Spleen (tissue), 7 donors: ENCODE results near the gene FOXQ1.

Source experiments
- POLR2A ChIP-seq, 3 donors: fragments of 450-650 bp; IDR thresholded peaks; one replicate each; pipeline ENCODE4 v1.5.1; 2017; ENCODE audit warnings: antibody characterized with exemption in 3 of 3, mild to moderate bottlenecking in 1 of 3
- POLR2AphosphoS5 ChIP-seq, 3 donors: sonication (generic); formaldehyde crosslinking; IDR thresholded peaks; one replicate each; pipeline ENCODE4 v1.5.1; 2017; ENCODE audit warnings: antibody characterized with exemption in 3 of 3
- TF ChIP-seq, protein P1 (sequence below), 11 experiments: fragments of 200-600 bp in 7 of 11; fragments of 450-650 bp in 4 of 11; sonication (generic) in 4 of 11; IDR thresholded peaks in 8 of 11; conservative IDR thresholded peaks in 3 of 11; 1 replicate in 7 of 11; 2 replicates in 4 of 11; pipeline versions ENCODE4 v1.4.0 to v1.8.0; 2016 to 2021; ENCODE audit warnings: antibody characterized with exemption in 11 of 11, inconsistent platforms in 4 of 11, mild to moderate bottlenecking in 1 of 11
- donor health status: DM: no; HTN: no; CAD: no; lungs with moderate emphysema.
- donor health status: DM: no; HTN: no; CAD: no.
- donor health status: DM: no; HTN: no; CAD: no.

DNA sequence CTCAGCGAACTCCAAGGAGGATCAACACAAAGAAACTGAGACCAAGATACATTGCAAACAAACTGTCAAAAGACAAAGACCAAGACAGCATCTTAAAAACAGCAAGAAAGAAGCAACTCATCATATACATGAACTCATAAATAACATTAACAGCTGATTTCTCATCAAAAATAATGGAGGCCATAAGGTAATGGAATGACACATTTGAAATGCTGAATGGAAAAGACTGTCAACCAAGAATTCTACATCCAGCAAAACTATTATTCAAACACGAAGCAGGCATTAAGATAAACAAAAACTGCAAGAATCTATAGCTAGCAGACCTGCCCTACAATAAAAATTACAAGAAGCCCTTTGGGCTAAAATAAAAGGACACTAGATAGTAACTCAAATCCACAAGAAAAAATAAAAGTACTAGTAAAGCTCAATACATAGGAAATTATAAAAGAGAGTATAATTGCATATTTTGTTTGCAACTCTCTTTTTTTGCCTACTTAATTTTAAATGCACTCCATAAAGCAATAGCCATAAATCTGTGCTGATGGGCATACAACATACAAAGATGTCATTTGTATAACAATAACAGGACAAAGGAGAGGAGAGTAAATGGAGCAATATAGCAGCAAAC, 39.6 kb downstream of the FOXQ1 start:
- TF ChIP-seq POLR2A (IDR thresholded peaks at IDR 0.05) = no peak
- TF ChIP-seq, protein P1, sequence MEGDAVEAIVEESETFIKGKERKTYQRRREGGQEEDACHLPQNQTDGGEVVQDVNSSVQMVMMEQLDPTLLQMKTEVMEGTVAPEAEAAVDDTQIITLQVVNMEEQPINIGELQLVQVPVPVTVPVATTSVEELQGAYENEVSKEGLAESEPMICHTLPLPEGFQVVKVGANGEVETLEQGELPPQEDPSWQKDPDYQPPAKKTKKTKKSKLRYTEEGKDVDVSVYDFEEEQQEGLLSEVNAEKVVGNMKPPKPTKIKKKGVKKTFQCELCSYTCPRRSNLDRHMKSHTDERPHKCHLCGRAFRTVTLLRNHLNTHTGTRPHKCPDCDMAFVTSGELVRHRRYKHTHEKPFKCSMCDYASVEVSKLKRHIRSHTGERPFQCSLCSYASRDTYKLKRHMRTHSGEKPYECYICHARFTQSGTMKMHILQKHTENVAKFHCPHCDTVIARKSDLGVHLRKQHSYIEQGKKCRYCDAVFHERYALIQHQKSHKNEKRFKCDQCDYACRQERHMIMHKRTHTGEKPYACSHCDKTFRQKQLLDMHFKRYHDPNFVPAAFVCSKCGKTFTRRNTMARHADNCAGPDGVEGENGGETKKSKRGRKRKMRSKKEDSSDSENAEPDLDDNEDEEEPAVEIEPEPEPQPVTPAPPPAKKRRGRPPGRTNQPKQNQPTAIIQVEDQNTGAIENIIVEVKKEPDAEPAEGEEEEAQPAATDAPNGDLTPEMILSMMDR (IDR thresholded peaks at IDR 0.05 in 8 of 11, conservative IDR thresholded peaks at IDR 0.05 in 3 of 11) = no peak
- TF ChIP-seq POLR2AphosphoS5 (IDR thresholded peaks at IDR 0.05) = no peak
